Colonic mucosa (tissue), 4 donors: ENCODE data around the gene FGF19. TPM values are rescaled to one million over a fixed set of nuclear protein-coding genes. Genes with fewer than 3 reads are reported as not detected.

Experiments
- DNase-seq: peaks from one replicate; pipeline ENCODE4 v3.0.0-alpha.2; 2020
- H3K27ac ChIP-seq: fragments of 200-600 bp; one replicate; pipeline ENCODE4 v1.8.0; 2021
- H3K27me3 ChIP-seq: fragments of 200-600 bp; one replicate; pipeline ENCODE4 v1.8.0; 2021
- H3K36me3 ChIP-seq: fragments of 200-600 bp; one replicate; pipeline ENCODE4 v1.8.0; 2021
- H3K4me1 ChIP-seq: fragments of 200-600 bp; one replicate; pipeline ENCODE4 v1.8.0; 2021; ENCODE audit warnings: mild to moderate bottlenecking
- H3K4me3 ChIP-seq: fragments of 200-600 bp; one replicate; pipeline ENCODE4 v1.8.0; 2021
- H3K9ac ChIP-seq, 2 donors: one replicate each; pipeline ENCODE4 v1.7.0; 2013; ENCODE audit warnings: control low read depth in 2 of 2, low read depth in 2 of 2, low read length in 2 of 2
- H3K9me3 ChIP-seq: fragments of 200-600 bp; one replicate; pipeline ENCODE4 v1.8.0; 2021
- intact Hi-C: fragments of 100-400 bp; cut with DNase I; formaldehyde crosslinking; loops from one replicate; pipeline ENCODE4 v1.14.1; 2022
- total RNA-seq, 2 donors: library from RNA; stranded (reverse); fragmentation: NEBNext Ultra II Directional in 1 of 2; extraction: Animal tissue kit (Norgen Biotek cat#: 25700) in 1 of 2; gene quantifications; one replicate each; pipeline ENCODE4 v1.2.1, GENCODE V29; 2021
- TF ChIP-seq, protein P1 (sequence below): fragments of 200-600 bp; IDR thresholded peaks from one replicate; pipeline ENCODE4 v1.8.0; 2022; ENCODE audit warnings: antibody characterized with exemption, mild to moderate bottlenecking
- donor health status: healthy.
- donor health status: DM: no; HTN: no; CAD: no.
- donor health status: DM: no; HTN: no; CAD: no.

FGF19 gene
- total RNA-seq, 2 donors from 2014 or later: 0.22 TPM; not detected in 1

DNA sequence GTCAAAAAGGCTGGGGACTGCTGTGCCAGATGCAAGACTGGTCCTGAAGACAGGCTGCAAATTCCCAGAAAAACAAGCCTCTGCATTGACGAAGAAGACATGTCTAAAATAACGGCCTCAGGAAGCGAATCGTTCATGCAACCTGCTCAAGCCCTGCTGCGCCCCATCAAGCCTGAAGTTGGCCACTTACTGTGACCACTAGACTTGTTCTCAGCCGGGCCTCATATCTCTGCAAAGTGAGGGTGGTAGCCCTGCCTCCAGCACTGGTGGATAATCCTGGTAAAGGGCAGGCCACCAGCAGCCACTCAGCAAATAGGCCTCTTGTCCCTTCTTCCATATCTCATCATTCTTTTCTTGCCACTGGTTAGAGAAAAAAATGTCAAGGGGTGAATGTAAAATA, 40.5 kb downstream of the FGF19 start:
- no peak overlapping the region for H3K9ac ChIP-seq
- TF ChIP-seq, protein P1, sequence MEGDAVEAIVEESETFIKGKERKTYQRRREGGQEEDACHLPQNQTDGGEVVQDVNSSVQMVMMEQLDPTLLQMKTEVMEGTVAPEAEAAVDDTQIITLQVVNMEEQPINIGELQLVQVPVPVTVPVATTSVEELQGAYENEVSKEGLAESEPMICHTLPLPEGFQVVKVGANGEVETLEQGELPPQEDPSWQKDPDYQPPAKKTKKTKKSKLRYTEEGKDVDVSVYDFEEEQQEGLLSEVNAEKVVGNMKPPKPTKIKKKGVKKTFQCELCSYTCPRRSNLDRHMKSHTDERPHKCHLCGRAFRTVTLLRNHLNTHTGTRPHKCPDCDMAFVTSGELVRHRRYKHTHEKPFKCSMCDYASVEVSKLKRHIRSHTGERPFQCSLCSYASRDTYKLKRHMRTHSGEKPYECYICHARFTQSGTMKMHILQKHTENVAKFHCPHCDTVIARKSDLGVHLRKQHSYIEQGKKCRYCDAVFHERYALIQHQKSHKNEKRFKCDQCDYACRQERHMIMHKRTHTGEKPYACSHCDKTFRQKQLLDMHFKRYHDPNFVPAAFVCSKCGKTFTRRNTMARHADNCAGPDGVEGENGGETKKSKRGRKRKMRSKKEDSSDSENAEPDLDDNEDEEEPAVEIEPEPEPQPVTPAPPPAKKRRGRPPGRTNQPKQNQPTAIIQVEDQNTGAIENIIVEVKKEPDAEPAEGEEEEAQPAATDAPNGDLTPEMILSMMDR: no peak

GRCh38 chr11:69662806-69663205, 41.0 kb downstream of the FGF19 start:
- H3K27me3 ChIP-seq: no peaks in the 10 kb centered on the region
- no peaks in the 10 kb centered on the region for H3K4me1 ChIP-seq
- no peak overlapping the region for H3K4me3 ChIP-seq
- intact Hi-C loops: no loop called here
- no peak overlapping the region for H3K27ac ChIP-seq
- DNase-seq: no peak
- no peaks in the 10 kb centered on the region for H3K36me3 ChIP-seq
- H3K9me3 ChIP-seq: no peaks in the 10 kb centered on the region
- TF ChIP-seq, protein P1: no peak
- no peak overlapping the region for H3K9ac ChIP-seq

More for the DNA sequence above, 40.5 kb downstream of the FGF19 start:
- Histone ChIP-seq H3K9me3 (no peaks in the 10 kb centered on the region), H3K27me3 (no peaks in the 10 kb centered on the region), H3K27ac (no peak overlapping the region), H3K4me1 (no peaks in the 10 kb centered on the region), H3K36me3 (no peaks in the 10 kb centered on the region), H3K4me3 (no peak overlapping the region)
- intact Hi-C loops: no loop called here
- no peak for DNase-seq

GRCh38 chr11:69662021-69662698, 41.7 kb downstream of the FGF19 start:
- Histone ChIP-seq H3K4me3 (no peak overlapping the region), H3K4me1 (no peaks in the 10 kb centered on the region), H3K9ac (no peak overlapping the region), H3K27ac (no peak overlapping the region), H3K27me3 (no peaks in the 10 kb centered on the region), H3K36me3 (no peaks in the 10 kb centered on the region), H3K9me3 (no peaks in the 10 kb centered on the region)
- TF ChIP-seq, protein P1: no peak
- intact Hi-C loops: no loop called here
- DNase-seq: no peak

DNA sequence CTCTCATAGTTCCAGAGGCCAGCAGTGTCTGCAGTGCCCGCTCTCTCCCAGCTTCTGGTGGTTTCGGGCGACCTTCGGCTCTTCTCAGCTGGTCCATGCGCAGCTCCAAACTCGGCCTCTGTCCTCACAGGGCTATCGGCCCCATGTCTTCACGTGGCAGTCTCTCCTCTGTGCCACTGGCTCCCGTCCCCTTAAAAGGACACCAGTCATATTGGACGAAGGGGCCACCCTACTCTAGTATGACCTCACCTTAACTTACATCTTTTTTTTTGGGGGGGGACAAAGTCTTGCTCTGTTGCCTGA, 42.5 kb downstream of the FGF19 start:
- no peaks in the 10 kb centered on the region for H3K4me1 ChIP-seq
- intact Hi-C loops: no loop called here
- TF ChIP-seq, protein P1: no peak
- no peak overlapping the region for H3K27ac ChIP-seq
- no peaks in the 10 kb centered on the region for H3K27me3 ChIP-seq
- H3K4me3 ChIP-seq: no peak overlapping the region
- no peak overlapping the region for H3K9ac ChIP-seq
- DNase-seq: no peak
- no peaks in the 10 kb centered on the region for H3K36me3 ChIP-seq
- no peaks in the 10 kb centered on the region for H3K9me3 ChIP-seq

- H3K9ac ChIP-seq: no peak overlapping the region
- TF ChIP-seq, protein P1: no peak
- H3K4me3 ChIP-seq: no peak overlapping the region
- no peaks in the 10 kb centered on the region for H3K27me3 ChIP-seq
- no peaks in the 10 kb centered on the region for H3K9me3 ChIP-seq
- DNase-seq: no peak
- no peak overlapping the region for H3K27ac ChIP-seq
- no peaks in the 10 kb centered on the region for H3K36me3 ChIP-seq
- no peaks in the 10 kb centered on the region for H3K4me1 ChIP-seq
- intact Hi-C loops: no loop called here
These were observed 43.8 kb downstream of the FGF19 start for GRCh38 chr11:69660001-69660500.
